Thyroid gland (tissue), 4 donors: ENCODE results near the gene HIVEP1.

ENCODE experiments used
- POLR2A ChIP-seq, 2 donors: fragments of 450-650 bp; IDR thresholded peaks; one replicate each; pipeline ENCODE4 v1.6.1; 2017; ENCODE audit warnings: antibody characterized with exemption in 2 of 2, mild to moderate bottlenecking in 2 of 2, moderate library complexity in 1 of 2
- TF ChIP-seq, protein P1 (sequence below), 6 experiments: fragments of 200-600 bp in 3 of 6; fragments of 450-650 bp in 3 of 6; sonication (generic) in 3 of 6; IDR thresholded peaks; one replicate each; pipeline ENCODE4 v1.5.1; 2016 to 2019; ENCODE audit warnings: antibody characterized with exemption in 6 of 6, mild to moderate bottlenecking in 2 of 6, inconsistent platforms in 1 of 6, moderate library complexity in 1 of 6

DNA sequence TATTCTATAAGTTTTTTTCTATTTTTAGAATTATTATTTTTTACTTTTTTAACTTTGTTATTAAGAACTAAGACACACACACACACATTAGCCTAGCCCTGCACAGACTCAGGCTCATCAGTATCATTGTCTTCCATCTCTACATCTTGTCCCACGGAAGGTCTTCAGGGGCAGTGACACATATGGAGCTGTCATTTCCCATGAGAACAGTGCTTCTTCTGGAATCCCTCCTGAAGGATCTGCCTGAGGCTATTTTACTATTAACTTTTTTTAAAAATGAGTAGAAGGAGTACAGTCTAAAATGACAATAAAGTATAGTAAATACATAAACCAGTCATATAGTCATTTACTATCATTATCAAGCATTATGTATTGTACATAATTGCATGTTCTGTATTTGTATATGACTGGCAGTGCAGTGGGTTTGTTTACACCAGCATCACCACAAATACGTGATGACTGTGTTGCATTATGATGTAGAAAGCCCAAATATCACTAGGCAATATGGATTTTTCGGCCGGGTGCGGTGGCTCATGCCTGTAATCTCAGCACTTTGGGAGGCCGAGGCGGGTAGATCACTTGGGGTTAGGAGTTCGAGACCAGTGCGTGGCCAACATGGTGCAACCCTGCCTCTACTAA, 57.9 kb downstream of the HIVEP1 start:
- TF ChIP-seq, protein P1, sequence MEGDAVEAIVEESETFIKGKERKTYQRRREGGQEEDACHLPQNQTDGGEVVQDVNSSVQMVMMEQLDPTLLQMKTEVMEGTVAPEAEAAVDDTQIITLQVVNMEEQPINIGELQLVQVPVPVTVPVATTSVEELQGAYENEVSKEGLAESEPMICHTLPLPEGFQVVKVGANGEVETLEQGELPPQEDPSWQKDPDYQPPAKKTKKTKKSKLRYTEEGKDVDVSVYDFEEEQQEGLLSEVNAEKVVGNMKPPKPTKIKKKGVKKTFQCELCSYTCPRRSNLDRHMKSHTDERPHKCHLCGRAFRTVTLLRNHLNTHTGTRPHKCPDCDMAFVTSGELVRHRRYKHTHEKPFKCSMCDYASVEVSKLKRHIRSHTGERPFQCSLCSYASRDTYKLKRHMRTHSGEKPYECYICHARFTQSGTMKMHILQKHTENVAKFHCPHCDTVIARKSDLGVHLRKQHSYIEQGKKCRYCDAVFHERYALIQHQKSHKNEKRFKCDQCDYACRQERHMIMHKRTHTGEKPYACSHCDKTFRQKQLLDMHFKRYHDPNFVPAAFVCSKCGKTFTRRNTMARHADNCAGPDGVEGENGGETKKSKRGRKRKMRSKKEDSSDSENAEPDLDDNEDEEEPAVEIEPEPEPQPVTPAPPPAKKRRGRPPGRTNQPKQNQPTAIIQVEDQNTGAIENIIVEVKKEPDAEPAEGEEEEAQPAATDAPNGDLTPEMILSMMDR (IDR thresholded peaks at IDR 0.05) = no peak
- no peak for TF ChIP-seq POLR2A (IDR thresholded peaks at IDR 0.05)
